Measurements from ENCODE around the gene NIF3L1.

NIF3L1 gene

GRCh38 chr2:200856806-200857205 lies 32.4 kb upstream of the NIF3L1 start:
- Histone ChIP-seq H3K27me3 (replicated peaks) (no peaks in the 10 kb centered on the region), H3K27ac (no peak overlapping the region), H3K36me3 (replicated peaks) (peaks cover 92% of the 10 kb centered on the region), H3K4me3 (ENCODE audit: low read depth, low read length) (no peak overlapping the region)
- in situ Hi-C loops (cut with HindIII; ENCODE audit: low pct_ligation_motif_present, low sequenced_read_pairs) = no loop called here
- no peak for TF ChIP-seq CTCF (IDR thresholded peaks at IDR 0.05; ENCODE audit: low read depth, low read length, missing control alignments)
- DNase-seq = no peak

GRCh38 chr2:200860092-200860795 lies 28.9 kb upstream of the NIF3L1 start:
- DNase-seq = peak; percentile 47
- Histone ChIP-seq H3K36me3 (replicated peaks) (peaks cover 69% of the 10 kb centered on the region), H3K27me3 (replicated peaks) (no peaks in the 10 kb centered on the region), H3K4me3 (ENCODE audit: low read depth, low read length) (no peak overlapping the region), H3K27ac (no peak overlapping the region)
- in situ Hi-C loops (cut with HindIII; ENCODE audit: low pct_ligation_motif_present, low sequenced_read_pairs) = no loop called here
- TF ChIP-seq CTCF (IDR thresholded peaks at IDR 0.05; ENCODE audit: low read depth, low read length, missing control alignments) = no peak

GRCh38 chr2:200861617-200862155 lies 27.5 kb upstream of the NIF3L1 start:
- Histone ChIP-seq H3K27me3 (replicated peaks) (no peaks in the 10 kb centered on the region), H3K27ac (peak overlapping the region; percentile 98), H3K36me3 (replicated peaks) (peaks cover 55% of the 10 kb centered on the region), H3K4me3 (ENCODE audit: low read depth, low read length) (peak overlapping the region; percentile 84)
- no peak for TF ChIP-seq CTCF (IDR thresholded peaks at IDR 0.05; ENCODE audit: low read depth, low read length, missing control alignments)
- no peak for DNase-seq
- in situ Hi-C loops (cut with HindIII; ENCODE audit: low pct_ligation_motif_present, low sequenced_read_pairs) = no loop called here

GRCh38 chr2:200862532-200863000 lies 26.6 kb upstream of the NIF3L1 start:
- TF ChIP-seq CTCF (IDR thresholded peaks at IDR 0.05; ENCODE audit: low read depth, low read length, missing control alignments) = no peak

GRCh38 chr2:200863782-200864175 lies 25.4 kb upstream of the NIF3L1 start:
- no peak for TF ChIP-seq CTCF (IDR thresholded peaks at IDR 0.05; ENCODE audit: low read depth, low read length, missing control alignments)
- H3K27me3 ChIP-seq (replicated peaks) = no peaks in the 10 kb centered on the region
- peaks cover 35% of the 10 kb centered on the region for H3K36me3 ChIP-seq (replicated peaks)
- peak overlapping the region; percentile 84 for H3K4me3 ChIP-seq (ENCODE audit: low read depth, low read length)
- peak overlapping the region; percentile 98 for H3K27ac ChIP-seq
- DNase-seq = no peak
- in situ Hi-C loops (cut with HindIII; ENCODE audit: low pct_ligation_motif_present, low sequenced_read_pairs) = no loop called here

More at GRCh38 chr2:200862532-200863000, 26.6 kb upstream of the NIF3L1 start:
- peak overlapping the region; percentile 84 for H3K4me3 ChIP-seq (ENCODE audit: low read depth, low read length)
- H3K27me3 ChIP-seq (replicated peaks) = no peaks in the 10 kb centered on the region
- peaks cover 46% of the 10 kb centered on the region for H3K36me3 ChIP-seq (replicated peaks)
- in situ Hi-C loops (cut with HindIII; ENCODE audit: low pct_ligation_motif_present, low sequenced_read_pairs) = no loop called here
- peak; percentile 68 for DNase-seq
- H3K27ac ChIP-seq = peak overlapping the region; percentile 98

Data from brain microvascular endothelial cell (primary cell).